IMR-90 (cell line): ENCODE results near the gene ACVR1. TPM values are rescaled to one million over a fixed set of nuclear protein-coding genes. Genes with fewer than 3 reads are reported as not detected.

Experiments used
- ATAC-seq: fragments of 200-7000 bp; cut with Tn5 transposase; 2 replicates; pipeline ENCODE4 v1.9.1; 2020; ENCODE audit warnings: low read depth, mild to moderate bottlenecking, moderate library complexity
- BruUV-seq: library from RNA; stranded (reverse); fragments of 400-500 nt; replicated peaks from 2 replicates; lab custom pipeline; 2021; lab: Mats Ljungman, UMichigan
- CTCF ChIA-PET: fragments of 300-600 bp; formaldehyde crosslinking; extraction: SDS; loops from one replicate; lab custom pipeline; 2021; ENCODE audit warnings: antibody characterized with exemption; lab: Yijun Ruan, JAX
- POLR2A ChIA-PET: fragments of 300-600 bp; sonication (Branson Sonifier 250); formaldehyde crosslinking; loops from one replicate; lab custom pipeline; 2022; ENCODE audit warnings: antibody characterized with exemption; ENCODE audit not compliant: unreplicated experiment; lab: Charles Lee
- DNase-seq: peaks from one replicate; pipeline ENCODE4 v3.0.0; 2013
- H2AFZ ChIP-seq: replicated peaks from 2 replicates; pipeline ENCODE3; 2013; ENCODE audit warnings: low read length, mild to moderate bottlenecking; ENCODE audit not compliant: poor library complexity
- H2AK5ac ChIP-seq: 2 replicates; pipeline ENCODE4 v1.6.1; 2013; ENCODE audit warnings: low read depth, low read length, inconsistent platforms
- H2AK9ac ChIP-seq: replicated peaks from 2 replicates; pipeline ENCODE3; 2013; ENCODE audit warnings: mild to moderate bottlenecking, low read depth, low read length, moderate library complexity; ENCODE audit not compliant: poor library complexity
- H2BK120ac ChIP-seq: 2 replicates; pipeline ENCODE4 v1.6.1; 2013; ENCODE audit warnings: low read depth, low read length, inconsistent platforms
- H2BK15ac ChIP-seq: 3 replicates; pipeline ENCODE4 v1.6.1; 2013; ENCODE audit warnings: low read depth, low read length, inconsistent platforms
- H2BK20ac ChIP-seq: 2 replicates; pipeline ENCODE4 v1.6.1; 2013; ENCODE audit warnings: low read depth, mild to moderate bottlenecking, inconsistent platforms, low read length, moderate library complexity
- H2BK5ac ChIP-seq: 2 replicates; pipeline ENCODE4 v1.6.1; 2013; ENCODE audit warnings: mild to moderate bottlenecking, low read depth, low read length, inconsistent platforms; ENCODE audit not compliant: poor library complexity, severe bottlenecking
- H3K14ac ChIP-seq: replicated peaks from 2 replicates; pipeline ENCODE4 v1.6.1; 2013; ENCODE audit warnings: low read depth, low read length, inconsistent platforms
- H3K18ac ChIP-seq: 2 replicates; pipeline ENCODE4 v1.6.1; 2013; ENCODE audit warnings: low read depth, low read length, control low read depth
- H3K23ac ChIP-seq: 2 replicates; pipeline ENCODE4 v1.6.1; 2013; ENCODE audit warnings: low read depth, low read length, inconsistent platforms
- H3K27ac ChIP-seq: 2 replicates; pipeline ENCODE4 v1.5.1; 2013; ENCODE audit warnings: mild to moderate bottlenecking, control low read depth, low read length; ENCODE audit not compliant: insufficient read depth
- H3K27me3 ChIP-seq: 2 replicates; pipeline ENCODE4 v1.6.1; 2013; ENCODE audit warnings: low read length; ENCODE audit not compliant: control insufficient read depth, insufficient read depth
- H3K36me3 ChIP-seq: 2 replicates; pipeline ENCODE4 v1.6.1; 2013; ENCODE audit warnings: low read length, mixed read lengths; ENCODE audit not compliant: control insufficient read depth, insufficient read depth
- H3K4ac ChIP-seq: 2 replicates; pipeline ENCODE4 v1.6.1; 2013; ENCODE audit warnings: low read depth, low read length, inconsistent platforms
- H3K4me1 ChIP-seq: 2 replicates; pipeline ENCODE4 v1.6.1; 2013; ENCODE audit warnings: low read length, mixed read lengths; ENCODE audit not compliant: control insufficient read depth, insufficient read depth
- H3K4me2 ChIP-seq: 2 replicates; pipeline ENCODE4 v1.6.1; 2013; ENCODE audit warnings: low read depth, mild to moderate bottlenecking, control low read depth, low read length, moderate library complexity
- H3K4me3 ChIP-seq: 2 replicates; pipeline ENCODE4 v1.5.1; 2013; ENCODE audit warnings: low read depth, mild to moderate bottlenecking, control low read depth, low read length, moderate library complexity; ENCODE audit not compliant: insufficient read depth
- H3K56ac ChIP-seq: 2 replicates; pipeline ENCODE4 v1.6.1; 2013; ENCODE audit warnings: low read length, inconsistent platforms; ENCODE audit not compliant: insufficient read depth; ENCODE audit errors: extremely low read depth
- H3K79me1 ChIP-seq, 2 experiments: 2 replicates each; pipeline ENCODE4 v1.6.1; 2013; ENCODE audit warnings: low read length in 2 of 2, inconsistent platforms in 1 of 2, low read depth in 1 of 2
- H3K9ac ChIP-seq: 2 replicates; pipeline ENCODE4 v1.6.1; 2013; ENCODE audit warnings: low read depth, low read length, control low read depth
- H3K9me1 ChIP-seq: 2 replicates; pipeline ENCODE4 v1.6.1; 2013; ENCODE audit warnings: low read length, inconsistent platforms; ENCODE audit not compliant: insufficient read depth
- H3K9me3 ChIP-seq: 2 replicates; pipeline ENCODE4 v1.6.1; 2013; ENCODE audit warnings: low read length; ENCODE audit not compliant: control insufficient read depth, insufficient read depth
- H4K20me1 ChIP-seq: 2 replicates; pipeline ENCODE4 v1.6.1; 2013; ENCODE audit warnings: low read length, inconsistent platforms; ENCODE audit not compliant: insufficient read depth
- H4K5ac ChIP-seq: 2 replicates; pipeline ENCODE4 v1.6.1; 2013; ENCODE audit warnings: mild to moderate bottlenecking, low read depth, low read length, control low read depth
- H4K8ac ChIP-seq, 2 experiments: 2 replicates each; pipeline ENCODE4 v1.6.1; 2013; ENCODE audit warnings: low read depth in 2 of 2, low read length in 2 of 2, control low read depth in 1 of 2, inconsistent platforms in 1 of 2
- H4K91ac ChIP-seq: 2 replicates; pipeline ENCODE4 v1.6.1; 2013; ENCODE audit warnings: low read depth, low read length, inconsistent platforms; ENCODE audit not compliant: insufficient read depth
- USF2 ChIP-seq: fragments of 150-350 bp; IDR thresholded peaks from 2 replicates; pipeline ENCODE4 v1.6.1; 2017; ENCODE audit warnings: mild to moderate bottlenecking, antibody characterized with exemption, low read length, low read depth
- WGBS, 2 experiments: methylation state at CpG; one replicate each; pipeline versions ENCODE4 v1.1.5 to v1.1.7; 2013; ENCODE audit warnings: missing lambda C conversion rate in 2 of 2; ENCODE audit not compliant: insufficient read length in 1 of 2; ENCODE audit errors: extremely low coverage in 2 of 2; 5-methylcytosine and 5-hydroxymethylcytosine counted together
- dilution Hi-C: fragments of 300-500 bp; cut with HindIII; formaldehyde crosslinking; loops from one replicate; pipeline ENCODE4 v1.14.3; 2018; ENCODE audit warnings: low sequenced_read_pairs; ENCODE audit not compliant: unreplicated experiment
- in situ Hi-C: fragments of 300-500 bp; cut with MboI; formaldehyde crosslinking; loops from 3 replicates; pipeline ENCODE4 v1.14.3; 2019; ENCODE audit warnings: low sequenced_read_pairs, inconsistent platforms, mixed read lengths
- intact Hi-C: fragments of 100-400 bp; cut with micrococcal nuclease; formaldehyde crosslinking; loops from 2 replicates; pipeline ENCODE4 v1.10.0; 2022
- polyA plus RNA-seq, 3 experiments: library from polyadenylated mRNA; depleted of rRNA; stranded (reverse); fragments of >200 nt; gene quantifications; 2 replicates each; pipeline ENCODE4 v1.2.3, GENCODE V29; 2012; ENCODE audit warnings: low replicate concordance in 1 of 3
- total RNA-seq: library from RNA; depleted of rRNA; stranded (reverse); fragments of >200 nt; gene quantifications from 2 replicates; pipeline ENCODE4 v1.2.3, GENCODE V29; 2012

Gene ACVR1
- total and polyA plus RNA-seq, 2 of the 4 experiments (the other 2 are of a cell fraction): 21.1 to 40.8 TPM

- H4K20me1 ChIP-seq: no peaks in the 10 kb centered on the region
- WGBS, 2 experiments: no CpG with 5 or more reads among the region's 3 CpGs
- H3K27me3 ChIP-seq: no peaks in the 10 kb centered on the region
- no peak for TF ChIP-seq USF2
- dilution Hi-C loops (no loop called here), intact Hi-C loops (no loop called here), in situ Hi-C loops (no loop called here)
- no peaks in the 10 kb centered on the region for H3K36me3 ChIP-seq
- no peak overlapping the region for H2BK120ac ChIP-seq
- H3K4me3 ChIP-seq: no peak overlapping the region
- no peak for DNase-seq
- H3K4me2 ChIP-seq: no peak overlapping the region
- H3K56ac ChIP-seq: no peak overlapping the region
- H3K14ac ChIP-seq: no peak overlapping the region
- no peak overlapping the region for H2BK5ac ChIP-seq
- ATAC-seq: no peak
- peaks cover 2% of the 10 kb centered on the region; the same call in 1 of the 2 replicates for H3K4me1 ChIP-seq
- H2AFZ ChIP-seq: no peak overlapping the region
- H3K9me1 ChIP-seq: no peaks in the 10 kb centered on the region; the same call in 1 of the 2 replicates
- H2AK9ac ChIP-seq: no peak overlapping the region
- no peak overlapping the region for H3K4ac ChIP-seq
- no peak overlapping the region for H3K27ac ChIP-seq
- H4K8ac ChIP-seq: no peak overlapping the region
- H2AK5ac ChIP-seq: no peak overlapping the region
- CTCF ChIA-PET: no interaction called here
- POLR2A ChIA-PET: no interaction called here
- no peak overlapping the region for H2BK20ac ChIP-seq
- no peak overlapping the region for H3K18ac ChIP-seq
- no peak overlapping the region for H3K23ac ChIP-seq
- H4K5ac ChIP-seq: no peak overlapping the region
- H3K9me3 ChIP-seq: no peaks in the 10 kb centered on the region
- H4K91ac ChIP-seq: no peak overlapping the region
- H2BK15ac ChIP-seq: no peak overlapping the region
- H3K79me1 ChIP-seq: peaks cover 0 to 7% of the 10 kb centered on the region in 2 experiments; a peak in 1 of 4 replicates
- H3K9ac ChIP-seq: no peak overlapping the region
- no TSS peak for BruUV-seq
Measured at GRCh38 chr2:157880927-157881326, 4.8 kb upstream of the ACVR1 start.
